B cell (primary cell): Measurements from ENCODE around the gene OTUD5. TPM values are rescaled to one million over a fixed set of nuclear protein-coding genes. Genes with fewer than 3 reads are reported as not detected.
"Not testable (repeated sequence)": the region's sequence is repeated elsewhere in the genome, so short reads cannot be mapped to it uniquely, and the experiment has no call there.

ENCODE experiments used
- ATAC-seq: fragments of 200-7000 bp; cut with Tn5 transposase; one replicate; pipeline ENCODE4 v1.10.0; 2021; ENCODE audit warnings: low read depth, mild to moderate bottlenecking, moderate number of reproducible peaks, moderate library complexity
- CTCF ChIA-PET: fragments of 350-600 bp; sonication (Branson Sonifier 250); formaldehyde crosslinking; loops from one replicate; lab custom pipeline; 2021; ENCODE audit warnings: antibody characterized with exemption, inconsistent platforms; lab: Charles Lee
- POLR2A ChIA-PET: fragments of 350-600 bp; sonication (Branson Sonifier 250); formaldehyde crosslinking; loops from one replicate; lab custom pipeline; 2021; ENCODE audit warnings: antibody characterized with exemption; lab: Charles Lee
- DNase-seq: peaks from one replicate; pipeline ENCODE4 v3.0.0; 2013
- H2AFZ ChIP-seq: 2 replicates; pipeline ENCODE4 v1.6.1; 2012; ENCODE audit warnings: mild to moderate bottlenecking, low read depth, low read length; ENCODE audit not compliant: insufficient read depth, poor library complexity, severe bottlenecking
- H3K27ac ChIP-seq, 2 donors: 1 replicate in 1 of 2; 2 replicates in 1 of 2; pipeline ENCODE4 v1.5.1; 2012 to 2013; ENCODE audit warnings: low read length in 2 of 2, mild to moderate bottlenecking in 2 of 2, moderate library complexity in 1 of 2
- H3K27me3 ChIP-seq, 4 experiments: fragments of 200-600 bp in 1 of 4; sonication (generic) in 1 of 4; replicated peaks in 1 of 4; 1 replicate in 2 of 4; 2 replicates in 2 of 4; pipeline versions ENCODE4 v1.6.1 to v1.7.0; 2013 to 2016; ENCODE audit warnings: low read length in 3 of 4, mild to moderate bottlenecking in 2 of 4, mixed read lengths in 1 of 4, moderate library complexity in 1 of 4; ENCODE audit not compliant: insufficient read depth in 4 of 4, control insufficient read depth in 3 of 4; ENCODE audit errors: control extremely low read depth in 1 of 4
- H3K36me3 ChIP-seq, 2 experiments: replicated peaks in 1 of 2; 1 replicate in 1 of 2; 2 replicates in 1 of 2; pipeline versions ENCODE4 v1.6.1 to v1.7.1; 2013; ENCODE audit warnings: low read length in 1 of 2; ENCODE audit not compliant: insufficient read depth in 2 of 2, control insufficient read depth in 1 of 2; ENCODE audit errors: control extremely low read depth in 1 of 2, extremely low read depth in 1 of 2
- H3K4me1 ChIP-seq, 2 donors: fragments of 200-600 bp in 1 of 2; sonication (generic) in 1 of 2; 1 replicate in 1 of 2; 2 replicates in 1 of 2; pipeline versions ENCODE4 v1.5.1 to v1.6.1; 2013 to 2017; ENCODE audit warnings: low read length in 2 of 2; ENCODE audit not compliant: control insufficient read depth in 2 of 2, insufficient read depth in 2 of 2
- H3K4me2 ChIP-seq: replicated peaks from 2 replicates; pipeline ENCODE3; 2012; ENCODE audit warnings: mild to moderate bottlenecking, low read depth, low read length; ENCODE audit not compliant: poor library complexity, severe bottlenecking
- H3K4me3 ChIP-seq, 5 experiments: fragments of 200-600 bp in 1 of 5; sonication (generic) in 1 of 5; 1 replicate in 3 of 5; 2 replicates in 2 of 5; pipeline versions ENCODE4 v1.5.1 to v1.7.0; 2011 to 2016; ENCODE audit warnings: low read length in 4 of 5, mild to moderate bottlenecking in 4 of 5, low read depth in 2 of 5, control low read depth in 1 of 5, moderate library complexity in 1 of 5; ENCODE audit not compliant: insufficient read depth in 1 of 5; ENCODE audit errors: control extremely low read depth in 1 of 5, extremely low read depth in 1 of 5
- H3K79me2 ChIP-seq: fragments of 200-600 bp; sonication (generic); one replicate; pipeline ENCODE4 v1.6.0; 2016; ENCODE audit warnings: low read length; ENCODE audit not compliant: control insufficient read depth, insufficient read depth
- H3K9ac ChIP-seq: fragments of 200-600 bp; sonication (generic); 2 replicates; pipeline ENCODE4 v1.6.1; 2017; ENCODE audit warnings: mild to moderate bottlenecking, low read length, moderate library complexity
- H3K9me3 ChIP-seq, 3 donors: one replicate each; pipeline versions ENCODE4 v1.6.1 to v1.7.1; 2013; ENCODE audit warnings: low read length in 2 of 3; ENCODE audit not compliant: control insufficient read depth in 2 of 3, insufficient read depth in 1 of 3; ENCODE audit errors: control extremely low read depth in 1 of 3
- H4K20me1 ChIP-seq: 2 replicates; pipeline ENCODE4 v1.6.0; 2012; ENCODE audit warnings: mild to moderate bottlenecking, low read length; ENCODE audit not compliant: insufficient read depth, control insufficient read depth, poor library complexity, severe bottlenecking
- H3K27ac Mint-ChIP-seq: one replicate; pipeline ENCODE4 v1.8.0; 2021; ENCODE audit warnings: mixed read lengths
- H3K27me3 Mint-ChIP-seq: one replicate; pipeline ENCODE4 v1.8.0; 2021; ENCODE audit warnings: mixed read lengths
- H3K4me1 Mint-ChIP-seq: one replicate; pipeline ENCODE4 v1.8.0; 2021; ENCODE audit warnings: mixed read lengths
- H3K4me3 Mint-ChIP-seq: one replicate; pipeline ENCODE4 v1.8.0; 2021; ENCODE audit warnings: mixed read lengths
- H3K9me3 Mint-ChIP-seq: one replicate; pipeline ENCODE4 v1.8.0; 2022; ENCODE audit warnings: mixed read lengths; ENCODE audit not compliant: insufficient read depth
- EZH2 ChIP-seq: IDR thresholded peaks from 2 replicates; pipeline ENCODE4 v1.6.1; 2012; ENCODE audit warnings: borderline replicate concordance, low read depth, mild to moderate bottlenecking, moderate library complexity, low read length; ENCODE audit not compliant: insufficient read depth, poor library complexity, severe bottlenecking
- WGBS: methylation state at CpG from one replicate; pipeline ENCODE4 v1.1.5; 2013; ENCODE audit warnings: missing lambda C conversion rate; ENCODE audit not compliant: insufficient coverage; 5-methylcytosine and 5-hydroxymethylcytosine counted together
- intact Hi-C: fragments of 100-400 bp; cut with micrococcal nuclease; formaldehyde crosslinking; loops from one replicate; pipeline ENCODE4 v1.10.0; 2022
- polyA plus RNA-seq: library from polyadenylated mRNA; depleted of rRNA; stranded (reverse); fragments of >200 nt; gene quantifications from 2 replicates; pipeline ENCODE4 v1.2.3, GENCODE V29; 2012
- total RNA-seq, 2 donors: library from RNA; stranded (reverse); fragments of 120-200 nt in 1 of 2; gene quantifications; 1 replicate in 1 of 2; 2 replicates in 1 of 2; pipeline versions ENCODE4 v1.2.3 to v1.2.4, GENCODE V29; 2013 to 2022
- TF ChIP-seq, protein P1 (sequence below): fragments of 200-600 bp; IDR thresholded peaks from one replicate; pipeline ENCODE4 v1.8.0; 2022; ENCODE audit warnings: antibody characterized with exemption, mild to moderate bottlenecking

Gene OTUD5
- total and polyA plus RNA-seq, 2 donors (not counting 1 experiment from before 2014, with no cell fraction given) = 105 to 116 TPM

DNA sequence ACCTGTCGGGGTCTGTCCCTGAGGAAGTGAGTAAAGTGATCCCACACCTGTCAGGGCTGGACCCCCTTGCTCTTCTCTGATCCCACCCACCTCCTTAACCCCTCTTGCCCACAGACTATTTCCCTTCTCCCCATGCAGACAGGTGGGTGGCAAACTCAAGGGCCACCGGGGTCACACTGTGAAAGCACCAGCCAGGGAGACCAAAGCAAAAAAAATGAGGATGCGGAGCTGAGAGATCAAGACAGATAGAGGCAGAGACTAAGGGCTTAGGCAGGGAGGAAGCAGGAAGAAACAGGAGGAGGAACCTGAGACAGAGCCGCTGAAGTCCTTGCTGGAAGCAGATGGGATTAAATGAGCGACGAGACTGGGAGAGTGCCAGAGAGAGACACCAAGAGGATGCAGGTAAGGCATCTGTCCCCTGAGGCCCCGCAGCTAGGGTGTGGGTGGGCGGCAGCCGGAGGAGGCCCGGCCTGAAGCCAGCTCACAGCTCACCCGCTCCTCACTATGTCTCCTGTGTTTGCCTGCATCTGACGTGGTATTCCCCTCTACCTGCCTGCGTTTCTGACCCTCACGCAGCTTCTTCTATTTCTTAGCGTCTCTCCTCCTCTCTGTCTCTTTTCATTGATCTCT is 67.0 kb downstream of the OTUD5 start:
- H3K4me3 ChIP-seq = peak overlapping the region in 4 of 5 experiments; percentile 46 to 65 (median 60)
- CTCF ChIA-PET = interaction anchor here (0.9 to 4.6 kb wide), 6 partner anchors 10 to 242 kb away, joined by 3 to 33 read pairs (median 4); no protein-coding TSS in a partner anchor

DNA sequence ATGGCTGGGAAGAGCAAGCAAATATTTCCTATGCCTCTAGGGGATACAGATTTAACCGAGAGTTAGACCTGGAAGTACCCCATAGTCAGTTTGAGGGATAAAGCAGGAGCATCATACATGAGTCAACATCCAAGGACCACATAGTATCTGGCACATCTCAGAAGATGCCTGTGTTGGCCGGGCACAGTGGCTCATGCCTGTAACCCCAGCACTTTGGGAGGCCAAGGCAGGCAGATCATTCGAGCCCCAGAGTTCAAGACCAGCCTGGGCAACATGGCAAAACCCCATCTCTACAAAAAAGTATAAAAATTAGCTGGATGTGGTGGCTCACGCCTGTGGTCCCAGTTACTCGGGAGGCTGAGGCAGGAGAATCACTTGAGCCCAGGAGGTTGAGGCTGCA is 70.8 kb downstream of the OTUD5 start:
- H4K20me1 ChIP-seq, H3K36me3 ChIP-seq, DNase-seq, H3K4me2 ChIP-seq, H3K9ac ChIP-seq, H3K4me1 ChIP-seq, H3K9me3 Mint-ChIP-seq, POLR2A ChIA-PET, H3K79me2 ChIP-seq, H3K4me3 Mint-ChIP-seq, H3K27me3 ChIP-seq, ATAC-seq, H3K9me3 ChIP-seq, H3K4me3 ChIP-seq, H3K27ac ChIP-seq, H3K4me1 Mint-ChIP-seq, H3K27ac Mint-ChIP-seq, H3K27me3 Mint-ChIP-seq, intact Hi-C loops, H2AFZ ChIP-seq: not testable (repeated sequence)
- whole genome bisulfite sequencing = 92% methylated on average over 2 of the region's 5 CpGs
- CTCF ChIA-PET = interaction anchor here (1.0 kb wide), 1 partner anchor 238 kb away, joined by 3 read pairs; no protein-coding TSS in a partner anchor

More for the DNA sequence above, 67.0 kb downstream of the OTUD5 start:
- no peak for ATAC-seq
- Histone ChIP-seq H2AFZ (peak overlapping the region; percentile 80), H3K27me3 (no peaks in the 10 kb centered on the region), H3K9ac (peak overlapping the region; percentile 68), H3K9me3 (no peaks in the 10 kb centered on the region), H3K79me2 (peaks cover 5% of the 10 kb centered on the region), H3K27ac (peak overlapping the region in 1 of 2 donors; percentile 48), H3K4me2 (peak overlapping the region; percentile 84), H3K4me1 (peaks cover 3 to 5% of the 10 kb centered on the region in 2 donors), H4K20me1 (no peaks in the 10 kb centered on the region), H3K36me3 (no peaks in the 10 kb centered on the region)
- peaks cover 16% of the 10 kb centered on the region for H3K4me1 Mint-ChIP-seq
- intact Hi-C loops = loop anchor here (2.0 to 10.0 kb wide), 6 partner anchors 68 to 1056 kb away; partner anchors contain the start of genes SUV39H1 and ZNF81
- 13% methylated on average over 11 of the region's 15 CpGs for WGBS
- TF ChIP-seq, protein P1, sequence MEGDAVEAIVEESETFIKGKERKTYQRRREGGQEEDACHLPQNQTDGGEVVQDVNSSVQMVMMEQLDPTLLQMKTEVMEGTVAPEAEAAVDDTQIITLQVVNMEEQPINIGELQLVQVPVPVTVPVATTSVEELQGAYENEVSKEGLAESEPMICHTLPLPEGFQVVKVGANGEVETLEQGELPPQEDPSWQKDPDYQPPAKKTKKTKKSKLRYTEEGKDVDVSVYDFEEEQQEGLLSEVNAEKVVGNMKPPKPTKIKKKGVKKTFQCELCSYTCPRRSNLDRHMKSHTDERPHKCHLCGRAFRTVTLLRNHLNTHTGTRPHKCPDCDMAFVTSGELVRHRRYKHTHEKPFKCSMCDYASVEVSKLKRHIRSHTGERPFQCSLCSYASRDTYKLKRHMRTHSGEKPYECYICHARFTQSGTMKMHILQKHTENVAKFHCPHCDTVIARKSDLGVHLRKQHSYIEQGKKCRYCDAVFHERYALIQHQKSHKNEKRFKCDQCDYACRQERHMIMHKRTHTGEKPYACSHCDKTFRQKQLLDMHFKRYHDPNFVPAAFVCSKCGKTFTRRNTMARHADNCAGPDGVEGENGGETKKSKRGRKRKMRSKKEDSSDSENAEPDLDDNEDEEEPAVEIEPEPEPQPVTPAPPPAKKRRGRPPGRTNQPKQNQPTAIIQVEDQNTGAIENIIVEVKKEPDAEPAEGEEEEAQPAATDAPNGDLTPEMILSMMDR = no peak
- no peak for TF ChIP-seq EZH2
- H3K4me3 Mint-ChIP-seq = peak overlapping the region; percentile 84
- no peaks in the 10 kb centered on the region for H3K9me3 Mint-ChIP-seq
- POLR2A ChIA-PET = interaction anchor here (1.6 kb wide), 1 partner anchor 190 kb away, joined by 3 read pairs; the partner anchor contains the start of gene WDR45
- no peak for DNase-seq
- no peaks in the 10 kb centered on the region for H3K27me3 Mint-ChIP-seq
- peak overlapping the region; percentile 66 for H3K27ac Mint-ChIP-seq
